Stimulated activated CD8-positive, alpha-beta memory T cell treated with anti-CD3 and anti-CD28 coated beads, Interleukin-4, amount 100 ng/mL, for 24 hours (primary cell): ENCODE measurements around the gene SH2D3C.

Experiments
- DNase-seq: peaks from one replicate; pipeline ENCODE4 v3.0.0-alpha.2; 2020; ENCODE audit warnings: low read depth

The SH2D3C gene, protein sequence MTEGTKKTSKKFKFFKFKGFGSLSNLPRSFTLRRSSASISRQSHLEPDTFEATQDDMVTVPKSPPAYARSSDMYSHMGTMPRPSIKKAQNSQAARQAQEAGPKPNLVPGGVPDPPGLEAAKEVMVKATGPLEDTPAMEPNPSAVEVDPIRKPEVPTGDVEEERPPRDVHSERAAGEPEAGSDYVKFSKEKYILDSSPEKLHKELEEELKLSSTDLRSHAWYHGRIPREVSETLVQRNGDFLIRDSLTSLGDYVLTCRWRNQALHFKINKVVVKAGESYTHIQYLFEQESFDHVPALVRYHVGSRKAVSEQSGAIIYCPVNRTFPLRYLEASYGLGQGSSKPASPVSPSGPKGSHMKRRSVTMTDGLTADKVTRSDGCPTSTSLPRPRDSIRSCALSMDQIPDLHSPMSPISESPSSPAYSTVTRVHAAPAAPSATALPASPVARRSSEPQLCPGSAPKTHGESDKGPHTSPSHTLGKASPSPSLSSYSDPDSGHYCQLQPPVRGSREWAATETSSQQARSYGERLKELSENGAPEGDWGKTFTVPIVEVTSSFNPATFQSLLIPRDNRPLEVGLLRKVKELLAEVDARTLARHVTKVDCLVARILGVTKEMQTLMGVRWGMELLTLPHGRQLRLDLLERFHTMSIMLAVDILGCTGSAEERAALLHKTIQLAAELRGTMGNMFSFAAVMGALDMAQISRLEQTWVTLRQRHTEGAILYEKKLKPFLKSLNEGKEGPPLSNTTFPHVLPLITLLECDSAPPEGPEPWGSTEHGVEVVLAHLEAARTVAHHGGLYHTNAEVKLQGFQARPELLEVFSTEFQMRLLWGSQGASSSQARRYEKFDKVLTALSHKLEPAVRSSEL

DNA sequence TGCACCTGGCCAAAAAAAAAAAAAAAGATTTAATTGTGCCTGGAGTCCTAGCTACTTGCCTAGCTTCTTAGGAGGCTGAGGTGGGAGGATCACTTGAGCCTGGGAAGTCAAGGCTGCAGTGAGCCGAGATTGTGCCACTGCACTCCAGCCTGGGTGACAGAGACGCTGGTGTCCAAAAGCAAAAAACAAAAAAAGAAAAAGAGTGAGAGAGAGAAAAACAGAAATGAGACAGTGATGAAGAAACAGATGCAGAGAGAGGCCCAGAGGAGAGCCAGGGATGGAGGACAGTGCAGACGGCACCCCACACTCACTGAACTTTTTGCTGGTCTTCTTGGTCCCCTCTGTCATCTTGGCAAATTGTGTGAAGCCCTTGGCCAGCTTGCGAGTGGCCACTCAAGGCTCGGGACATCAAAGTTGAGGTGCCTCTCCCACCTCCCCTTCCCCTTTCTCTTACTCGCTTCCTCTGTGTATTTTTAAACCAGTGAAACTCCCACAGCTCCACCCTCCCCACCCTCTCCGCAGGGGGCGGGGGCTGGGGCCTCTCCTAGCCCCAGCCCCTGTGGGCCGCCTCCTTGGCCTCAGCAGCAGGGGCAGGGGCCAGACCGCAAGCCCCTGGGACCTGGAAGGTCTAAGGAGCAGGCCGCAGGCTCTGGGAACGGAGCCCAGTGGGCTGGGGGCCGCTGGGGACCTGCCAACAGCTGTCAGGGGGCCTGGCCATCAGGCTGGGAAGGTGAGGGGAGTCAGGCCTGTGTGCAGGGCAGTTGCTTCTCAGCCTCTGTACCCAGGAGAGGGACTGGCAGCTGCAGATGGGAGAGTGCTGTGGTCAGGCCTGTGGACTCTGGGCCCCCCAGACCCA is at the start of gene SH2D3C:
SH2D3C (minus strand) TSS at position 387 of the 856 bp plus-strand sequence; CDS start at position 348, 39 bp downstream.
- no peak for DNase-seq

GRCh38 chr9:127826253-127826913 is 47.9 kb upstream of the SH2D3C start:
- no peak for DNase-seq

- no peak for DNase-seq
Observed at GRCh38 chr9:127825319-127826051, 47.0 kb upstream of the SH2D3C start.

DNA sequence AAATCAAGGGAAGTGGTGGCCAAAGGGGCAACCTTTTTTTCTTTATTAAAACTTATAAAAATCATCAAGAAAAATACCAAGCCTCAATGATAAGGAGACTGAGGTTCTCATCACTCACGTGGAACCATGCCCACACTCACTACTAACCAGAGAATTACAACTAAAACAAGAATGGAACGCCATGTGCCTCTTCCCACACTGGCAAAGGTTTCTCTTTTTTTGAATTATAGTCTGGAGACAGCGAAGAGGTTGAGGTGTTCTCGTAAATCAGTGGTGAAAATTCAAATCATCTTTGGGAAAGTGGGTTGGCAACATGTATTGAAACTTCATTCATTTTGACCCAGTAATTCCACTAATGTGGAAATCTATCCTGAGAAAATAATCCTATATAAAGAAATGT is 43.6 kb upstream of the SH2D3C start:
- no peak for DNase-seq

- no peak for DNase-seq
Observed at GRCh38 chr9:127818574-127818973, 40.1 kb upstream of the SH2D3C start.

- DNase-seq: no peak
Observed at GRCh38 chr9:127817881-127818434, 39.5 kb upstream of the SH2D3C start.

DNA sequence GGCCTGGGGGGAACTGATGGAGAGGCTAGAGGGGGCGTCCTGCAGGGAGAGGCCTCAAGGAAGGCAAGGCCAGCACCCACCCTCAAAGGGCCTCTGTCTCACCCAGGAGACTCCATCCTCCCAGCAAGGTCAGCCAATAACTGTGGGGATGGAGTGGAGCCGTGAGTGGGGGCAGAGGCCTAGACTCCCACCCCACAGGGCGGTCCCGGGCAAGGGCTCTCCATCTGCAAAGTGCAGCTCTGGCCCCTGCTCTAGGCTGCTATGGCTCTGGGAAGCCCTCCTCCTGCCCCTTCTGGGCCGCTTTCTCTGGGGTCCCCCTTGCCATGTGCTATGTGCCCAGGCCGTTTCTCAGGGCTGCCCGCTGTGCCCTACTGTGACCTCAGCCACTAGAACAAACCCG is 38.3 kb upstream of the SH2D3C start:
- DNase-seq: no peak

- DNase-seq: no peak
Observed at GRCh38 chr9:127816362-127816725, 37.9 kb upstream of the SH2D3C start.

DNA sequence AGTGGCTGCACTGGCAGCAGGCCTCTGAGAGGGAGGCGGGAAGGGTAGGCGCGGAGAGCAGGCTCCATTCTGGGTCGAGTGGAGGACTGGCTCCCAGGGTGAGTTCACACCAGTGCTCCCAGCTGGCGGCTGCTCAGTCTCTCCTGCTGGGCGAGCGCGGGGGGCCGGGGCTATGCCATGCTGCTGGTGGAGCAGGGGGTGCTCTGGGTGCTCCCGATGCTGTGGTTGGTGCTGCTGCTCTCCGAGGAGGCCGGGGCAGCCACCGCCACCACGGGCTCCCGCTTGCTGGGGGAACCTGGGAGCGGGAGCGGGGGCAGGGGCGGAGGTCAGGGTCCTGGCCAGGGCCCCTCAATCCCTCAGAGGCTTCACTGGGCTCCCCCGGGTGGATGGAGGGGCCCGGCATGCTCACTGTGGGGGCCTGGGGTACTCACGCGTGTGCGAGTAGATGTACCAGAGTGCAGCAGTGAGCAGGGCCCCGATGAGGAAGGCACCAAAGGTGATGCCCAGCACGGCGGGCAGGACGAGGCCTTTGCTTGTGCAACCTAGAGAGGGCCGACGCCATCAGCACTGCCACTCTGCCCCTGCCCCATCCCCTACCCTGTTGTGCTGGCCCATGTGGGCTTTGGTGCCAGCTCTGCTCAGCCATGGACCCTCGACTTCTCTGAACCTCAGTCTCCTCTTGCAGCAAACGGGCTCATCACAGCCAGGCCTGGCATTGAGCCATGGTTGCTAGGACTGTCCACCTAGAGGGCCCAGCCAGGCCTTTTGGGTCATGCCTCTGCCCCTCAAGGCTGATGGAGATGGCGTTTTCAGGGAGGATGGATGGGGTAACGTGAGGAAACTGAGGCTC is 37.3 kb upstream of the SH2D3C start:
- no peak for DNase-seq

GRCh38 chr9:127814619-127815511 is 36.4 kb upstream of the SH2D3C start:
- no peak for DNase-seq

DNA sequence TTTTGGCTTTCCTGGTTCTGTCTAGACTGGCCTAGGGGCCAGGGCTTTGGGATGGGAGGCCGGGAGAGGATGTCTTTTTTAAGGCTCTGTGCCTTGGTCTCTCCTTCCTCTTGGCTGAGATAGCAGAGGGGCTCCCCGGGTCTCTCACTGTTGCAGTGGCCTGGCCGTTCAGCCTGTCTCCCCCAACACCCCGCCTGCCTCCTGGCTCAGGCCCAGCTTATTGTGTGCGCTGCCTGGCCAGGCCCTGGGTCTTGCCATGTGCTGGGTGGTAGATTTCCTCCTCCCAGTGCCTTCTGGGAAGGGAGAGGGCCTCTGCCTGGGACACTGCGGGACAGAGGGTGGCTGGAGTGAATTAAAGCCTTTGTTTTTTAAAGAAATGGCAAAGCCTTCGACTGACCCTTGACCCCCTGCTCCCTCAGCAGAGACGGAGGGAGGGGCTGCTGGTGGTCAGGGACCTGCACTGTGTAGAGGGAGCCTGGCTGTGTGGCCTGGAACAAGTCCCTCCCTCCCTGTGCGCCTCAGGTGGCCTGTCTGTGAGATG is 35.3 kb upstream of the SH2D3C start:
- DNase-seq: no peak

DNA sequence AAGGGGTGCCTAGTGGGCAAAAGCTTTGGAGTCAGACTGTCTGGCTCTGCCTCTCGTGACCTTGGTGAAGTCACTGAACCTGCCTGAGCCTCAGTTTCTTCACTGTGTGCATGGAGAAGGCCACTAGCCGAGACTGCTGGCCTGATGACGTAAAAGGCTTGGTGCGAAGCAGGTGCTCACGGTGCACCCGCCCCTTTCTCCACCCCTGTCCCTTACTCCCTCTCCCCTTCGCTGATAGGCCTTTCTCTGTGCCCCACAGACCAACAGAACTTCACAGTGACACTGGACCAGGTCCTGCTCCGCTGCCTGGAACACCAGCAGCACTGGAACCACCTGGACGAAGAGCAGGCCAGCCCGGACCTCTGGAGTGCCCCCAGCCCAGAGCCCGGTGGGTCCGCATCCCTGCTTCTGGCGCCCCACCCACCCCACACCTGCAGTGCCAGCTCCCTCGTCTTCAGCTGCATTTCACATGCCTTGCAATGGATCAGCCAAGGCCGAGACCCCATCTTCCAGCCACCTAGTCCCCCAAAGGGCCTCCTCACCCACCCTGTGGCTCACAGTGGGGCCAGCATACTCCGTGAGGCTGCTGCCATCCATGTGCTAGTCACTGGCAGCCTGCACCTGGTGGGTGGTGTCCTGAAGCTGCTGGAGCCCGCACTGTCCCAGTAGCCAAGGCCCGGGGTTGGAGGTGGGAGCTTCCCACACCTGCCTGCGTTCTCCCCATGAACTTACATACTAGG is 34.6 kb upstream of the SH2D3C start:
- no peak for DNase-seq

GRCh38 chr9:127812011-127812410 is 33.5 kb upstream of the SH2D3C start:
- no peak for DNase-seq

DNA sequence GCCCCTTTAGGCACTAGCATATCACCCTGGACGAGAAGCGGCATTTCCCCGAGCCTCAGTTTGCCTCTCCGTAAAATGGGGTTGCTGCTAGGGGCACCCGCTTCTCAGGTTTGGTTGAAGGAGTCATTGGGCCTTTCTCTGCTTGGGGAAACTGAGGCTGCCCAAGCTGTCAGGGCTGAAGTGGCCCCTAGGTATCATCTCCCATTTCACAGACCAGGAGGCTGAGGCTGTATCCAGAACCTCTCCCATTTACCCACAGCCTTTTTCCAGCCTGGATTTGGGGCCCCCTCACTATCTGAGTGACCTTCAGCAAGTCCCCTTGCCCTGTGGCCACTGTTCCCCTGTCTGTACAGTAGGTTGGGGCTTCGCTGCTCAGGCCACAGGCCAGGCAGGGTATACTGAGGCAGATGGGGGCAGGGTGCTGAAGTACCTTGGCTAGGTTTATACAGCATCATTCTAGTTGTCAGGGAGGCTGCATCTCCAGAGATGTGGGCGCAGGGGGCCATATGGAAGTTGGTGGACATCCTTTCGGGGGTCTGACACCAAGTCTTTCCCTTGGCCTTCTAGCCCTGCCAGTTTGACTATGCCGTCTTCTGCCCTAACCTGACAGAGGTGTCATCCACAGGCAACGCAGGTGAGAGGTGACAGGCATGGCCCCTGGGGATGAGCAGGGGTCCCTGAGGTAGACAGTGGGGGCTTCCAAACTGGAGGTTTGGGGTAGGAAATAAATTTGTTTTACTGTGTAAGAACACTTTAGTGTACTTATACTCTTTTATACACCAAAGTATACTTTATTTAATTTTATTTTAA is 32.1 kb upstream of the SH2D3C start:
- DNase-seq: no peak

DNA sequence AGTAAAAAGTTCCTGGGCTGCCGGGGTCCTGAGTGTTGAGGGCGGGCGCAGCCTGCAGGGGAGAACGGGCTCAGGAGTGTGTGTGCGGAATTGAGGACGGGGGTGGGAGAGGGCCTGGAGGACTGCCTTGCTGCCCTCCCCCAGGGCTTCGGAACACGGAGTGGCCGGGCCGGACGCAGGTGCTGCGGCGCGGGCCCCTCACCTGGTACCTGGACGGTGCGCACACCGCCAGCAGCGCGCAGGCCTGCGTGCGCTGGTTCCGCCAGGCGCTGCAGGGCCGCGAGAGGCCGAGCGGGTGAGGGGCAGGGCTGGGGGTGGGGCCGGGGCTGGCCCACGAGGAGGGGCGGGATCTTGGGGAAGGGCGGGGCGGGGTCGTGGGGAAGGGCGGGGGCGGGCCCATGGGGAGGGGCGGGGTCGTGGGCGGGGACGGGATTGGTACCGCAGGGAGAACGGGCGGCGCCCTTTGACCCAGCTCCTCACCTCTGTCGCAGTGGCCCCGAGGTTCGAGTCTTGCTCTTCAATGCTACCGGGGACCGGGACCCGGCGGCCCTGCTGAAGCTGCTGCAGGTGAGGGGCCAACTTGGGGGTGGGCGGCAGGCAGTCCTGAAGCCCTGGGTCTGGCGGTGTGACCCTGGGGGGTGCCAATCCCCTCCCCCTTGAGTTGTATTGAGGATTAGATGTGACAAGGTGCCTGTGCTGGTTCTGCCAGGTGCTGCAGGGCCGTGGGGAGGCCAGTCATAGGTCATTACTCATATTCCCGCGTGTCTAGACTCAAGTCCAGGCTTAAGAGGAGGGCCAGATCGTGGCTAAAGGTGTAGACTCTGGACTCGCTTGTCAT is 31.3 kb upstream of the SH2D3C start:
- DNase-seq: no peak

DNA sequence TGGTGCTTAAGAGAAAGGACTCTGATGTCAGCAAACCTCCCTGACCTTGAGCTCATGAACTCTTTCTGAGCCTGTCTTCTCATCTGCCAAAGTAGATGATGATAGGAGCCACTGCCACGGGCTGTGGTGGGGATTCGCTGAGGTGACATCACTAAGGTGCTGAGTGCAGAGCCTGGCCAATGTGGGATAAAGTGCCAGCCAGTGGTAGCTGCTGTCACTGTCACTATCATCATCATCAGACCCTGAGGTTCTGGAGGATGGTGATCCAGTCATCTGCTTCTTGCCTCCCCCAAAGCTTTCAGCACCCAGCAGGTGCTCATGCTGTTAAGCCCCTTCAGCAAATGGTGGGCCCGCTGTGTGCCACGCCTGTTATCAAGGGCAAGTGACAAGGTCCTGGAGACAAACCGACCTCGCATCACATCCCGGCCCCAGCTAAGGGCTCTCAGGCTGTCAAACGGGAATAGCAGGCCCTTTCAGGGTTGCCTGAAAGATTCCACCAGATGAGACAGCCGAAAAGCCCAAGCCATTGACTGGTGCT is 30.6 kb upstream of the SH2D3C start:
- no peak for DNase-seq
